GM18517 (cell line): Measurements from ENCODE around the gene DAGLA.
"Not testable (repeated sequence)": the region's sequence is repeated elsewhere in the genome, so short reads cannot be mapped to it uniquely, and the experiment has no call there.

Source experiments
- ATAC-seq: cut with Tn5 transposase; IDR thresholded peaks from one replicate; pipeline ENCODE4 v1.9.1; 2021; ENCODE audit warnings: mild to moderate bottlenecking, moderate library complexity; ENCODE audit not compliant: unreplicated experiment

The DAGLA gene

DNA sequence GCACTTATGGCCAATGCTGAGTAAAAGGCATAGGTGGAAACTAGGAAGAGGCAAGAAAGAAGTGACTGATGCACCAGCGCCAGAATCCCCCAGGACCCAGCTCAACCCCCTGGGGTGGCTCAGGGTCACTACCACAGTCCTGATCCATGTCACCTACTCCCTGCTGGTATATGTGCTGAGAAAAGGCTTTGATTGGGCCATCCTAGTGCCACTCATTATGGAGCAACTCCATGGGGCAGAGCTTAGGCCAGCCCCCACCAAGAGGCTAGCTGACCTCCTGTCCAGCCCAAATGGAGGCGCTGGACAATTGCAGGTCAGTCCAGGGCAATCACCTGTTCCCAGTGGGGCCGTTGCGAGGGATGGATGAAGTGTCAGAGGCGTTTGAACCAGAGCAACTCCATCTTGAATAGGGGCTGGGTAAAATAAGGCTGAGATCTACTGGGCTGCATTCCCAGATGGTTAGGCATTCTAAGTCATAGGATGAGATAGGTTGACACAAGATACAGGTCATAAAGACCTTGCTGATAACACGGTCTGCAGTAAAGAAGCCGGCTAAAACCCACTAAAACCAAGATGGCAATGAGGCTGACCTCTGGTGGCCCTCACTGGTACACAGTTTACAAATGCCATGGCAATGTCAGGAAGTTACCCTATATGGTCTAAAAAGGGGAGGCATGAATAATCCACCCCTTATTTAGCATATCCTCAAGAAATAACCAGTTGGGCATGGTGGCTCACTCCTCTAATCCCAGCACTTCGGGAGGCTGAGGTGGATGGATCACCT lies 20.6 kb upstream of the DAGLA start:
- no peak for ATAC-seq

DNA sequence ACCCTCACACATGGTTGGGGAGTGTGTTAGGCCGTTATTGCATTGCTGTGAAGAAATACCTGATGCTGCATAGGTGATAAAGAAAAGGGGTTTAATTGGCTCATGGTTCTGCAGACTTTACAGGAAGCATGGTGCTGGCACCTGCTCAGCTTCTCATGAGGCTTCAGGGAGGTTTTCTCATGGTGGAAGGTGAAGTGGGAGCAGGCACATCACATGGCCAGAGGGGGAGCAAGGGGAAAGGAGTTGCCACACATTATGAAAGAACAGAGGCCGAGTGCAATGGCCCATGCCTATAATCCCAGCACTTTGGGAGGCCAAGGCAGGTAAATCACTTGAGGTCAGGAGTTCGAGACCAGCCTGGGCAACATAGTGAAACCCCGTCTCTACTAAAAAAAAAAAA lies 19.2 kb upstream of the DAGLA start:
- not testable (repeated sequence) for ATAC-seq

DNA sequence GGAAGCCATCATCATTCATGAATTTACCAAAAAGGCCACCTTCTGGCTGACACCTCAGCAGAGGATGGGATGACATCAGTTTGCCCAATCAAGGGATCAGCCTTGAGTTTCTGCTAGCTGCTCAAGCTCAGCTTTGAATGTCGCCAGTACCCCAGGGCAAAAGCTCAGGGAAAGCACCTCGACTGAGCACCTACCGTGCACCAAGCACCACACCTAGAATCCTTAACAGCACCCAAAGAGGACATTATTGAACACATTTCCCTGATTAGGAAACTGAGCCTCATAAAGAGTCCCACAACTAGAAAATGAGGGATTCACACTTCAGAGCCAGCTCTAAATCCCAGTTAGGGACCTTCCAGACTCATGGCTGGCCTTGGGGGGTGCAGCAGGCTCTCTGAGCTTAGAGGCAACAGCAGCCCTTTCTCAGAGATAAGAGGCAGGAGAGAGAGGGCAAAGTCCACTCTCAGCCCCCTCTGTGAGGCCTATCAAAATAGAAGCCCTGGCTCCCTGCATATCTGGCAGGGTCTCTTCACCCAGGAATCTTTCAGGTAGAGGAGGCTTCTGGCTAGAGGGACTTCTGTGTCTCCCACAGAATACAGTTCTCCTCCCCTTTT lies 13.4 kb upstream of the DAGLA start:
- ATAC-seq: no peak

DNA sequence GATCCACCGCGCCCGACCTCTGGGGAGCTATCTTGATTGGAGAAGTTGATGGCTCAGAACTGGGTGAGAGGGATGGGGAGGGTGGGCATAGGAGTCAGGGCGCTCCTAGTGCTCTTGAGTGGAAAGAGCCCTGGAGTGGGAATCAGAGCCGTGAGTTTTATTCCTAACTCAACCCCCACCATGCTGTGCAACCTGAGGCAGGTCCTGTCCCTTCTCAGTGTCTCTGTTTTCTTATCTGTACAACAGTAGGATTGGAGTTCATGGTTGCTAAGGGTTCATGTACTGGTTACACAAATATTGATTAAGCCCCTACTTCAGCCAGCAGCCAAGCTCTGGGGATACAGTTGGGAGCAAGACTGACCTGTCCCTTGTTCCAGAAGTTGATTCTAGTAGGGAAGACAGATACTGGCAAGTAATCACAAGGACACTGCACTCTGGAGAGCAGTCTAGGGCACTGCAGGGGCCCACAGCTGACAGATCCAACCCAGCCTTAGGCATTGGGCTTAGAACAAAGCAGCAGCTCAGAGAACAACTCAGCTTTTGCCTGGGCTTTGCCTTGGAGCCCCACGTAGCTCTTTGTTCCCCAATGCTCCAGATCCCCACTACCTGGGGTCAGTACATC lies 12.4 kb upstream of the DAGLA start:
- no peak for ATAC-seq

DNA sequence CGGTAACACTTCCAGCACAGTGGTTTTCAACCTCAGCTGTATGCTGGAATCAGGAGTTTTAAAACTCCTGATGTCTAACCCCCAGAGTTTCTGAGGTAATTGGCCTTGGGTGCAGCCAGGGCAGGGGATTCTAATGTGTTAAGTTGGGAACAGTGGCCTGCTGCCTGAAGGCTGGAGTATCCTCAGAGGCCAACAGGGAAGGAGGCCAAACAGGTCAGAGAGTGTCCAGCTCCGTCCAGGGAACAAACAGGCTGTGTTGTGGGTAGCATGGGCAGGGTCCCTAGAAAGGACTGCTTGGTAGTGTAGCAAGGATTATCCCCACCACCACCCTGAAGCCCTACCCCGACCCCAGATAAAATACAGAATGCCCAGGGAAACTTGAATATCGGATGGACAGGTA lies 10.8 kb upstream of the DAGLA start:
- ATAC-seq: no peak

DNA sequence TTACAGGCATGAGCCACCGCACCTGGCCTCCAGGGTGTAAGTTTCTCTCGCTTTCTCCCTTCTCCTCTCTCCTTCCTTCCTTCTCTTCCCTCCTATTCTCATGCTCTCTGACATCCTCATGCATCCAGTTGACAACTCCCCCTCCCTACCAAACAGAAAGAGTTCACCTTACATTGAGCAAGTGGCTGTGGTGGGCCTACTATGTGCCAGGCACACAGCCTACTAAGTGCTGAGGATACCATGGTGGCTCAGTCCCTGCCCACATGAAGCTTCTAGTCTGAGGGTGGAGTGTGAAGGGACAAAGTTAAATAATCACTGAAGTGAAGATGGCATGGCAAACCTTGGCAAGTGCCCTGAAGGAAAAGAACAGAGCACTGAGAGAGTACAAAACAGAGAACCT lies 9.6 kb upstream of the DAGLA start:
- ATAC-seq: no peak

DNA sequence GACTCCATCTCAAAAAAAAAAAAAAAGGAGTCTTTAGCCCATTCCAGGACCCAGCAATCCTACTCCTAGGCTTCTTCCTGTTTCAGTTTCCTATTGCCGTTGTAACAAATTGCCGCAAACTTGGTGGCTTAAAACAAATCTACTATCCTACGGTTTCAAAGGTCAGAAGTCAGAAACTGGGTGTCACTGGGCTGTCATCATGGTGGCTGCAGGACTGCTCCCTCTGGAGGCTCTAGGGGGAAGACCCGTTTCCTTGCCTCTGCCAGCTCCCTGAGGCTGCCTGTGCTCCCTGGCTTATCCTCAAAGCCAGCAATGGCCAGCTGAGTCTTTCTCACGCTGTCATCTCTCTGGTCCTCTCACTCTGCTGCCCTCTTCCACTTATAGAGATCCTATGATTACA lies 8.7 kb upstream of the DAGLA start:
- ATAC-seq: no peak

DNA sequence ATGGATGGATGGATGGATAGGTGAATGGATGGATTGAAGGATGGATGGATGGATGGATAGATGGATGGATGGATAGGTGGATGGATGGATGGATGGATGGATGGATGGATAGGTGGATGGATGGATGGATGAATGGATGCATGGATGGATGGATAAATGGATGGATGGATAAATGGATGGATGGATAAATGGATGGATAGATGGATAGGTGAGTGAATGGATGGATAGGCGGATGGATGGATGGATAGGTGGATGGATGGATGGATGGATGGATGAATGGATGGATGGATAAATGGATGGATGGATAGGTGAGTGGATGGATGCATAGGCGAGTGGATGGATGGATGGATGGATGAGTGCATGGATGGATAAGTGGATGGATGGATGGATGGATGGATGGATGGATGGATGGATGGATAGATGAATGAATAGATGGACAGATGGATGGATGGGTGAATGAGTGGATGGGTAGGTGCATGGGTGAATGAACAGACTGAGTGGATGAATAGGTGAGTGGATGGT lies 6.2 kb upstream of the DAGLA start:
- ATAC-seq: not testable (repeated sequence)

DNA sequence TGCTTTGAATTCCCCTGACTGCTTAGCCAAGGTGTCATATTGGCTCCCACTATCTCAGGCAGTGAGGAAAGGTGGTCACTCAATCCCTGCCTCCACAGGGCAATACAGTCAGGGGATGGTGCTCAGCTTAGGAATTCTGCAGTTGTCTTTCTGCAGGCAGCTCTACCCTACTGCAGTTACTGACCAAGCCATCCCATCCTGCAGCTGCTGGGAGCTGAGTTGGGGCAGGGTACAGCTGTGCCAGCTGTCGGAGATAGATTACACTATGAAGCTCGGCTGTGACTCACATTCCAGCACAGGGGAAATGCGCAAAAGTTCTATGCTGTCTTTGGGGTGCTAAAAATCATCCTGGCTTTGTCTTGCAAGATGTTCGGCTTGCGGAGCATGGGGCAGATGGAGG lies 4.4 kb upstream of the DAGLA start:
- ATAC-seq: no peak

DNA sequence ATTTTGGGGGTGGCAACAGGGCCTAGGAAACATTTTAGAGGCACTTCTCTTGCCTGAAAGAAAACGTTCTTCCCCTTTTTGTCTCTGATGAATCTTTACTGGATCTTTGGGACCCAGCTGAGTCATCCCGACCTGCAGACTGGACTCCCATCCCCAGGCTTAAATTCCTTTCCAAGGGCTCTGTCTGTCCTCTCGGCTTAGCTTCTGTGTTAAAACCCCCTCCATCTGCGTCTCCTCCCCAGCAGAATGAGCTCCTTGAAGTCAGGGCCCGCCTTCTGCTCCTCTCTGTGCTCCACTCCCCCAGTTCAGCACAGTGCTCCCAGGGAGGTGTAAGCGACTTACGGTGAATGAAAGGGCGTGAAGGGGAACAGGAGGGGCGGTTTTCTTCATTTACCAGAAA lies 895 bp upstream of the DAGLA start:
- ATAC-seq: no peak

DNA sequence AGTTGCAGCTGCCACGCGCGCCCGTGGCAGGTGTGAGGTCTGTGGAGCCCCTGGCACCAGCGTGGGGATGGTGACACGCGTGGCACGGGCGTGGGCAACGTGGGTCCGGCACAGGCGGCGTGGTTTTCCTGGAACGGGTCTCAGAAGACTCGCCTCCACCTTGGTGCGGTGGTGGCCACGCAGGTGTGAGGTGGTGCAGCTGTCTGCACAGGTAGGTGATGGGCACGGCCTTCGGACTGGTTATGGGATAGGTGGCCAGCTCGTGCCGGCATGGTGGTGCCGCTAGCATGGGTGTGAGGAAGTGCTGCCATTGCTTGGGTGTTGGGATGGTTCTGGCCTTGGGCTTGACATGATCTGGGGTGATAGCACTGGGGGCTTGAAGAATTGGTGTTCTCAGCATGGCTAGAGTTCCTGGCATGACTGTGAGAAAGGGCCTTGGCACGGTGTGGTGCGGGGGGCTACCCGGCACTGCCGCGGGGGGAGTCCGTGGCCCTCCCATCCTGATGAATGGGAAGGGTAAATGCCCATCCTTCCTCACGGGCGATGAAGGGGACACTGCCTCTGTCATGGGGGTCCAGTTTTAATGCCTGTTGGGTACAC lies 531 bp downstream of the DAGLA start:
- ATAC-seq: no peak

DNA sequence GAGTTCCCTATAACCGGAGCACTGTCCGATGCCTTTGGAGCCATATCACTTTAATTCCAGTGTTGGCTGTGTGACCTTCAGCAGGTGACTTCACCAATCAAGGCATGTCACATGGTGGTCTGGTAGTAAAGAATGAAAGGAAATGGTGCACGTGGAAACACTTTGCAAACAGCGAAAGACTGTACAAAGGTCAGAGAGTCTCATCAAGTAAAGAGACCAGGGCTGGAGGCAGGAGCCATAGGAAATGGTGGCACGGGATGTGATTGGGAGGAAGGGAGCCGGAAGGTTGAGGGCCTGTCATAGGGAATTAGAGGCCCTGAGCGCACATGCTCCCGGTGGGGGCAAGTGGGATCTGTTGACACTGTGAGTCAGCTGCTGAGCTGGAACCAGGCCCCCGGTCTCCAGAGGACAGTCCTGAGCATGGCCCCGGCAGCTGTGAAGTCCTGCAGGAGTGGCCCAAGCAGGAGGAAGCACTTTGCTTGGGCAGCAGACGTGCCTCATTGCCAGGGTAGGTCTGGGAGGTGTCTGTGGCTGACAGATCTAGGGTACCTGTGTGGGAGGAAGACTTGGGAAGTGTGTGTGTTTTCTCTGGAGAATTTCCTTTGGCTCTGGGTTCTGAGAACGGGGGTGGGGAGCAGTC lies 2.0 kb downstream of the DAGLA start:
- no peak for ATAC-seq

DNA sequence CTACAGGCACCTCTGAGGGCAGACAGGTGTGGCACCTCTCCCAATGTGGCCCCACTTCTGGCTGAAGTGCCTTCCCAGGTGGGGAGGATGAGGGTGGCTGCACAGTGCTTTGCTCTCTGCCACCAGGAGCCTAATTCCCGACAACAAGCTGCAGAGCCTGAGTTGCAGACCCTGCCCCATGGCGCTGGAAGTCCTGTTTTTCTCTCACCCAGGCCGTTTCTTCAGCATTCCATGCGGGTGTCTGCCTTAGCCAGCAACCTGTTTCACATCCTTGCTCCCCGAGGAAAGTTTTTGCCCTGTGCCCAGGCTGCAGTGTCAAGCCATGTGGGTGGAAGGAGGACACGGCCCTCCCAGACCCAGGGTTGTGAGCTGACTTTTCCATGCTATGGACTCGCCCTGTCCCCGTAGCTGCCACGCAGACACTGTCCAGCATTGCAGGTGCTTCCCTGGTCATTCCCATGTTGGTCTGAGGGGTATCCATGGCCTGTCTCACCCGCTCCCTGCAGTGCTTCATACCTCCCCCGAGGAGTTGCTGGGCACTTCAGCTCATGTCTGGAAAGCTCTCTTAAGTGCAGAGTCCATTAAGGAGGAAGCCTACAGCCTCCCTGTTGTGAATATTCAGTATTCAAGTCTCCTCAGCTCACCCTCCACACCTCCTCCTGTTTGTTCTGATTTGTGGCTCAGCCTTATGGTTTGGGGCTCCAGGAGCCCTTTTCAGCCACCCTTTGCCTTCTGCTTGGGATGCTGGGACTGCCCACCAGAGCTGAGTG lies 2.9 kb downstream of the DAGLA start:
- no peak for ATAC-seq

DNA sequence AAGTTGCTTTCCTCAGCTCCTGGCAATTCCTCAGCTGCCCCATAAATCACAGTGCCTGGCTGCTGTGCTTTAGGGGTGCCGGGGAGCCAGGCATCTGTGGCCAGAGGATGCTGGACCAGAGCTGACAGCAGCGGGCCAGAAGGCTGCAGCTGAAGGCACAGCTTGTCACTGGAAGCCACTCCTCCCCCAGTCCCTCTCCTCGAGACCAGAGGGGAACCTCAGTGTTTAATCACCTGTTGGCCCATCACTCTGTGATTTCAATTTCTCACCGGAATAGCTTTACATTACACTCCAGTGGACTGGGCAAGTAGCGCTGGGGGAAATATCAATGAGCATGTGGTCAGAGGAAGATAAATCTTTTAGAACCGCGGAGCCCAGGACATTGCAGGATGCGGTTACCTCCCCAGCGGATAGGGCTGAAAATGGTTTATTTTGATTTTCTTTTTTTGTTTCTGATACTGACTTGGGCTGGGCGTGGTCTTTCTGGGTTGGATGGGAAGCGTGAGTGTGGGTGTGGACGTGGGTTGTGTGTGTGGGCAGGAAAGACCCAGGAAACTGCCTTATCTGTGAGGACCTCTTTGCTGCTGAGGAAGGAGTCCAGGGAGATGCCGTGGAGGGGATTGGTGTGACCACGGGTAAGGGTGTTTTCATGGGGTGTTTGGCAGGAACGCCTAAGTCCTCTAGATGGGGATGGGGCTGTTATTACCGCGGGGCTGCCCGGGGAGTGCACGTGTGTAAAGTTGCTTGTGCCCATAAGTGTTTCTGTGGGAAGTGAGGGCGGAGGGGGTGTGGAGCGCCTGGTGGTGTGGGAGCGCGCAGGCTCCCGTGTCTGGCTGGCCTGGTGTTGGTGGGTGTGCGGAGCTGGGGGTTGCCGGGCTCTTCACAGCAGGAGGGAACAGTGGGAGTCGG lies 4.0 kb downstream of the DAGLA start:
- no peak for ATAC-seq

DNA sequence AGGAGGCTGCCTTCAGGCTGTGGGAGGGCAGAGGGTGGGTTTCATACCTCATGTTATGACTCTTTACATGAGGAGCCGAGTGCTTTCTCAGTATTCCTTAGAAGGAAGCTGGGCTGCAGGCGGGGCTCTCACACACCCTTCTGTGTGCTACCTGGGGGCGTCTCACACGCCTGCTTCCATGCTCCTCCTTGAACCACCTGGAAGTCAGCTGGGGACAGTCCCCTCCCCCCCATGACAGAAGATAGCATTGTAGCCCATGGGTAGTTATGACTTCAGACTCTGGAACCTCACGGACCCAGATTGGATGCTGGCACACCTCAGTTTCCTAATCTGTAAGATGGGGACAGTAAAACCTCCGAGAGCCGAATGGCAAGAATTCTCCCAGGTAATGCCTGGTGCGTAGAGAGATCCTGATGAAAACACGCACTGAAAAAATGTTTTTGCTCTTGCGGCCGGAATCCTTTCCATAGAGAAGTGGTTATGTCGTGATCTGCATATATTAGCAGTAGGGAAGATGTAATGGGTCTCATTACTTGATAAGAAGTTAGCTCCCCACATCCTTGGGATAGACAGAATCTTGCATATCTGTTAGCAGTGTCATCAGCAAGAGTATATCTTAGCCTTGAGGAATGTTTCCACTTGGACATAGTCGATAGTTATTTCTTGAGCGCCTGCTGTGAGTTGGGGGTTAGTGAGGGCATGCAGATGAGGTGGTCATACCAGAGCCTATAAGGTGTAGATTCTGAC lies 4.9 kb downstream of the DAGLA start:
- no peak for ATAC-seq

DNA sequence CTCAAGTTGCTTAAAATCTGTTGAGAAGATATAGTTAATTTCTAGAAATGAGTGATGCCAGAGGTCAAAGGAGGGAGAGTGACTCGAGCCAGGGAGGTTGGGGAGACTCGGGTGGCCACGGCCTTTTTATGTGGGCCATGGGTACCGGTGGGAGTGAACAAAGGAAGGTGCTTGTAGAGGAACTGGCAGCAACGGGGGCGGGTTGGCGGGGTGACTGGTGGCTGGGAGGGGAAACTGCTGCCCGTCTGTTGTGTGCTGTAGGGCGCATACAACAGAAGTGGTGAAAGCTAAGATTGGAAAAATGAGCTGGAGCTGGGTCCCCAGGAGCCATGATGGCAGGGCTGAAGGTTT lies 5.4 kb downstream of the DAGLA start:
- no peak for ATAC-seq

DNA sequence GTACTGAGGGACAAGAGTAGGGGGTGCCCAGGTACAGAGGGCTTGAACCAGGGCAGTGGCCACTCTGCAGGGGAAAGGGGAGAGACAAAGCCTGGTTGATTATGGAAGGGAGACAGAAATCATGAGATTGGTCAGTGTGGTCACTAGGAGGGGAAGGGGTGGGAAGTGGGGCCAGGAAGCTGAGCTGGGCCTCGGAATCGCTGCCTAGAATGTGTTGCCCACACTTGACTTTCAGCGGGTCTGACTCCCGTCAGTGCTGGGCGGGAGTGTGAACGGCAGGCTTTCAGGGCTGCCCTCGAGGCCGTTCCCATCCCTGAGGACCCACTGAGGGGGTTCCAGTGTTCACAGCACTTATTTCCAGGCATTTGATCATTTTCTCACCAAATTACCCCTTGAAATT lies 5.9 kb downstream of the DAGLA start:
- no peak for ATAC-seq

DNA sequence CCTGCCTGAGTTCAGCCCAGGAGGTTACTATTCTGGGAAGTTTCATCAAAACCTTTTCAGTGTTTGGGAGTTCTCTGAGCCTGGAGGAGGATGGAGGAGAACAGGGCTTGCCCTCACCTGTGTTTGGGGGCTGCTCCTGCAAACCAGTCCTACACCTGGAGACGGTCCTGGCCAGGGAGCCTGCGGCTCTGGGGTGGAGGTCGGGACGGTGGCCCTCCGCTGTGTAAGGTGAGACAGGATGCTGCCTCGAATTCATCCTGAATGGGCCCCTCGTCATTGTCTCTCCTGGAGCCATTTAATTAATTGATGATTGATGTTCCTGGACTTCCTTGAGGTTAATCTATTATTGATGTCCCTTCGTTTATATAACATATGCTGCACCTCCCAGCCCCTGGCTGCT lies 6.3 kb downstream of the DAGLA start:
- no peak for ATAC-seq

DNA sequence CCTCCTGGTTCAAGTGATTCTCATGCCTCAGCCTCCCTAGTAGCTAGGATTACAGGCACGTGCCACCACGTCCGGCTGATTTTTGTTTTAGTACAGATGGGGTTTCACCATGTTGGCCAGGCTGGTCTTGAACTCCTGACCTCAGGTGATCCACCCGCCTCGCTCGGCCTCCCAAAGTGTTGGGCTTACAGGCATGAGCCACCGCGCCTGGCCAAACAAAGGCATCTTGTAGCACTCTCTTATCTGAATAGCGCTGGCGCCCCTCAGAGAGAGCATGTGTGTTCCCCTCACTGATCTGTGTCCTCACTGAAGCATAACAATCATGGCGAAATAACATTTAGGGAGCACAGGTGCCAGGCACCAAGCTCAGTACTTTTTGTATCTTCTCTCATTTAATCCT lies 7.2 kb downstream of the DAGLA start:
- no peak for ATAC-seq
